Osteoblast (primary cell): Measurements from ENCODE around the gene UNK. TPM values are rescaled to one million over a fixed set of nuclear protein-coding genes. Genes with fewer than 3 reads are reported as not detected.
A peak's percentile ranks its signal among the peaks of the same experiment; 100 is the strongest.

Experiments
- DNase-seq: peaks from one replicate; pipeline ENCODE4 v3.0.0; 2011; ENCODE audit warnings: low spot score, mixed read lengths; ENCODE audit not compliant: insufficient read length; ENCODE audit errors: missing footprints
- H2AFZ ChIP-seq: 2 replicates; pipeline ENCODE4 v1.6.0; 2011; ENCODE audit warnings: mild to moderate bottlenecking, low read length
- H3K27ac ChIP-seq: 2 replicates; pipeline ENCODE4 v1.5.1; 2011; ENCODE audit warnings: mild to moderate bottlenecking, low read depth, low read length, moderate library complexity
- H3K27me3 ChIP-seq: 2 replicates; pipeline ENCODE4 v1.6.0; 2012; ENCODE audit warnings: mild to moderate bottlenecking, control low read depth, inconsistent platforms, low read length, moderate library complexity; ENCODE audit not compliant: insufficient read depth
- H3K36me3 ChIP-seq: 2 replicates; pipeline ENCODE4 v1.5.1; 2011; ENCODE audit warnings: mild to moderate bottlenecking, low read length, control low read depth, moderate library complexity; ENCODE audit not compliant: insufficient read depth
- H3K4me1 ChIP-seq: 2 replicates; pipeline ENCODE4 v1.5.1; 2011; ENCODE audit warnings: mild to moderate bottlenecking, low read length, control low read depth, moderate library complexity; ENCODE audit not compliant: insufficient read depth
- H3K4me2 ChIP-seq: 2 replicates; pipeline ENCODE4 v1.6.0; 2011; ENCODE audit warnings: mild to moderate bottlenecking, low read length; ENCODE audit not compliant: insufficient read depth
- H3K4me3 ChIP-seq: fragments of 200-600 bp; sonication (generic); 3 replicates; pipeline ENCODE4 v1.5.1; 2012; ENCODE audit warnings: mild to moderate bottlenecking, low read length, inconsistent platforms; ENCODE audit not compliant: insufficient read depth
- H3K79me2 ChIP-seq: 2 replicates; pipeline ENCODE4 v1.6.0; 2012; ENCODE audit warnings: mild to moderate bottlenecking, low read length, control low read depth, inconsistent platforms; ENCODE audit not compliant: insufficient read depth
- H3K9me3 ChIP-seq: 2 replicates; pipeline ENCODE4 v1.5.1; 2011; ENCODE audit warnings: low read depth, low read length, control low read depth
- H4K20me1 ChIP-seq: 2 replicates; pipeline ENCODE4 v1.6.0; 2012; ENCODE audit warnings: mild to moderate bottlenecking, low read length, control low read depth; ENCODE audit not compliant: insufficient read depth
- CTCF ChIP-seq: IDR thresholded peaks from 2 replicates; pipeline ENCODE4 v1.5.1; 2011; ENCODE audit warnings: mild to moderate bottlenecking, low read depth, low read length, moderate library complexity; ENCODE audit errors: extremely low read depth
- total RNA-seq: library from RNA; depleted of rRNA; stranded (reverse); fragments of >200 nt; gene quantifications from 2 replicates; pipeline ENCODE4 v1.2.3, GENCODE V29; 2012

The UNK gene
- total RNA-seq, 1 donor, result 18.5 TPM

DNA sequence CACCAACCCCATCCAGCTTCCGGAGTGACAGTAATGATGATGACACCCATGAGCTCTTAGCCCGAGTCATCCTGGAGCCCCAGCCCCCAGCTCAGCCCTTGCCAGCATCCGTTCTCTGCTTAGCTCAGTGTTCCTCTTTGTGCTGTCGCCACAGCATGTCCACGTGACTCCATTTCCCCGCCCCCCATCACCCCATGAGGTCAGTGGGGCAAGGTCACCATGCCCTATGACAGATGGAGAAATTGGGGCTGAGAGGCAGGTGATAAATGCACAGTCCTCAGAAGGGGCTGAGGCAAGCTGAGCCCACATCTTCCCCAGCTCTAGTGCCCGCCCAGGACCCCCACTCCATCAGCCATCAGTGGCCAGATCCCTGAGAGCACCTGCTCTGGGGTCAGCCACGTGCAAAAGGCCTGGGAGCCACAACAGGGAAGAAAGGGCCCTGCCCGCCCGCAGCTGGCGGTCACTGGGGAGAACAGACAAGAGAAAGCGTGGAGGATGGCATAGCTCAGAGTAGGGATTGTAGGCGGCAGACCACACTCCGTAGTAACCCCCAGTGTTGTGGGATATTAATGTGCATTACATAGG, 46.3 kb upstream of the UNK start:
- TF ChIP-seq CTCF, result no peak
- Histone ChIP-seq H3K27ac (no peak overlapping the region), H3K9me3 (no peaks in the 10 kb centered on the region), H3K36me3 (no peaks in the 10 kb centered on the region), H3K4me2 (no peak overlapping the region), H3K79me2 (no peaks in the 10 kb centered on the region), H3K27me3 (no peaks in the 10 kb centered on the region), H2AFZ (no peak overlapping the region), H3K4me1 (peaks cover 9% of the 10 kb centered on the region), H4K20me1 (no peaks in the 10 kb centered on the region), H3K4me3 (no peak overlapping the region)
- DNase-seq, result peak; percentile 94

GRCh38 chr17:75739174-75739573, 45.4 kb upstream of the UNK start:
- Histone ChIP-seq H3K9me3 (no peaks in the 10 kb centered on the region), H3K4me2 (no peak overlapping the region), H3K36me3 (no peaks in the 10 kb centered on the region), H3K4me3 (no peak overlapping the region), H4K20me1 (no peaks in the 10 kb centered on the region), H3K27ac (no peak overlapping the region), H2AFZ (no peak overlapping the region), H3K79me2 (no peaks in the 10 kb centered on the region), H3K27me3 (no peaks in the 10 kb centered on the region), H3K4me1 (peaks cover 9% of the 10 kb centered on the region)
- no peak for TF ChIP-seq CTCF
- no peak for DNase-seq

- TF ChIP-seq CTCF, result no peak
- H3K4me2 ChIP-seq, result no peak overlapping the region
- H3K4me3 ChIP-seq, result no peak overlapping the region
- H3K9me3 ChIP-seq, result no peaks in the 10 kb centered on the region
- no peaks in the 10 kb centered on the region for H3K36me3 ChIP-seq
- no peaks in the 10 kb centered on the region for H4K20me1 ChIP-seq
- no peak overlapping the region for H2AFZ ChIP-seq
- H3K27me3 ChIP-seq, result no peaks in the 10 kb centered on the region
- no peak overlapping the region for H3K27ac ChIP-seq
- DNase-seq, result no peak
- H3K4me1 ChIP-seq, result peaks cover 9% of the 10 kb centered on the region
- no peaks in the 10 kb centered on the region for H3K79me2 ChIP-seq
These were observed 44.8 kb upstream of the UNK start for GRCh38 chr17:75739801-75740200.

DNA sequence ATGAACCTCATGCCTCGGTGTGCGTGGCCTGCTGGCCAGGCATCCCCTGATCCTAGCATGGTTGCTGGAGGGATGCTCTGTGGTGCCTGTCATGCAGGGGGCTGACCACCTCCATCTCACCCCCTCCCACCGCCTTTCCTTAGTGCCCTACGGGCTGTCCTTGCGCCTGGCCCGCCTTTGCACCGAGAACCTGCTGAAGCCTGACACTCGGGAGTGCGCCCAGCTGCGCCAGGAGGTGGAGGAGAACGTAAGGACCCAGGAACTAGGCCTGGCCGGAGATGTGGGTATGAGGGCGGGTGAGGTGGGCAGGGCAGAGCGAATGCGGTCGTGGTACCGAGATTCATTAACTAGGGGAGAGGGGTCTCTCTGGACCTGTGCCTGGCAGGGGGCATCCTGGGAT, 44.4 kb upstream of the UNK start:
- Histone ChIP-seq H3K36me3 (no peaks in the 10 kb centered on the region), H2AFZ (no peak overlapping the region), H3K4me1 (peaks cover 9% of the 10 kb centered on the region), H4K20me1 (no peaks in the 10 kb centered on the region), H3K79me2 (no peaks in the 10 kb centered on the region), H3K27ac (no peak overlapping the region), H3K4me2 (no peak overlapping the region), H3K4me3 (no peak overlapping the region), H3K27me3 (no peaks in the 10 kb centered on the region), H3K9me3 (no peaks in the 10 kb centered on the region)
- no peak for DNase-seq
- TF ChIP-seq CTCF, result no peak
